Type B pancreatic cell (in vitro differentiated cells): ENCODE data around the gene SLC25A21. TPM values are rescaled to one million over a fixed set of nuclear protein-coding genes. Genes with fewer than 3 reads are reported as not detected.
"Not testable (repeated sequence)": the region's sequence is repeated elsewhere in the genome, so short reads cannot be mapped to it uniquely, and the experiment has no call there.

Experiments
- DNase-seq: peaks from one replicate; pipeline ENCODE4 v3.0.0; 2021; ENCODE audit warnings: mixed read lengths; ENCODE audit not compliant: unreplicated experiment; ENCODE audit errors: extremely low spot score
- H3K27ac Mint-ChIP-seq: 2 replicates; pipeline ENCODE4 v1.8.0; 2021; ENCODE audit warnings: mild to moderate bottlenecking, mixed read lengths
- H3K27me3 Mint-ChIP-seq: 2 replicates; pipeline ENCODE4 v1.8.0; 2021; ENCODE audit warnings: mixed read lengths
- H3K36me3 Mint-ChIP-seq: 2 replicates; pipeline ENCODE4 v1.8.0; 2021; ENCODE audit warnings: mixed read lengths
- H3K4me1 Mint-ChIP-seq: one replicate; pipeline ENCODE4 v1.8.0; 2021; ENCODE audit warnings: mixed read lengths; ENCODE audit not compliant: unreplicated experiment
- H3K4me3 Mint-ChIP-seq: 2 replicates; pipeline ENCODE4 v1.8.0; 2021; ENCODE audit warnings: mild to moderate bottlenecking, mixed read lengths
- H3K9me3 Mint-ChIP-seq: 2 replicates; pipeline ENCODE4 v1.8.0; 2021; ENCODE audit warnings: mixed read lengths
- long read RNA-seq: library from polyadenylated mRNA; unstranded; transcript quantifications from one replicate; pipeline ENCODE4 v2.0.0, GENCODE V29; 2020
- total RNA-seq: library from RNA; stranded (reverse); gene quantifications from 2 replicates; pipeline ENCODE4 v1.2.1, GENCODE V29; 2021; ENCODE audit warnings: low replicate concordance
- TF ChIP-seq, protein P1 (sequence below): fragments of 200-600 bp; sonication (generic); conservative IDR thresholded peaks from 2 replicates; pipeline ENCODE4 v1.5.0; 2021; ENCODE audit warnings: antibody characterized with exemption, mild to moderate bottlenecking

Gene SLC25A21
- 0.55 and 0.58 TPM in 2 replicates for total RNA-seq
- long read RNA-seq, partial matches to known transcripts, result 0 of 1 reads
- long read RNA-seq, other reads (novel, unspliced or antisense), result 1 of 1 reads

GRCh38 chr14:37172024-37172869, at the start of gene SLC25A21:
Gene SLC25A21, minus strand, starts transcription at chr14:37172606.
- H3K4me3 Mint-ChIP-seq, result peak within 1 kb of the TSS; percentile 98
- no peaks in the 10 kb centered on the region for H3K9me3 Mint-ChIP-seq
- peaks cover 5% of the 10 kb centered on the region for H3K27me3 Mint-ChIP-seq
- peak; percentile 82 for DNase-seq
- H3K27ac Mint-ChIP-seq, result peak within 1 kb of the TSS; percentile 95
- no peaks in the 10 kb centered on the region for H3K36me3 Mint-ChIP-seq
- TF ChIP-seq, protein P1, sequence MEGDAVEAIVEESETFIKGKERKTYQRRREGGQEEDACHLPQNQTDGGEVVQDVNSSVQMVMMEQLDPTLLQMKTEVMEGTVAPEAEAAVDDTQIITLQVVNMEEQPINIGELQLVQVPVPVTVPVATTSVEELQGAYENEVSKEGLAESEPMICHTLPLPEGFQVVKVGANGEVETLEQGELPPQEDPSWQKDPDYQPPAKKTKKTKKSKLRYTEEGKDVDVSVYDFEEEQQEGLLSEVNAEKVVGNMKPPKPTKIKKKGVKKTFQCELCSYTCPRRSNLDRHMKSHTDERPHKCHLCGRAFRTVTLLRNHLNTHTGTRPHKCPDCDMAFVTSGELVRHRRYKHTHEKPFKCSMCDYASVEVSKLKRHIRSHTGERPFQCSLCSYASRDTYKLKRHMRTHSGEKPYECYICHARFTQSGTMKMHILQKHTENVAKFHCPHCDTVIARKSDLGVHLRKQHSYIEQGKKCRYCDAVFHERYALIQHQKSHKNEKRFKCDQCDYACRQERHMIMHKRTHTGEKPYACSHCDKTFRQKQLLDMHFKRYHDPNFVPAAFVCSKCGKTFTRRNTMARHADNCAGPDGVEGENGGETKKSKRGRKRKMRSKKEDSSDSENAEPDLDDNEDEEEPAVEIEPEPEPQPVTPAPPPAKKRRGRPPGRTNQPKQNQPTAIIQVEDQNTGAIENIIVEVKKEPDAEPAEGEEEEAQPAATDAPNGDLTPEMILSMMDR, result peak; percentile 45
- H3K4me1 Mint-ChIP-seq, result peaks cover 17% of the 10 kb centered on the region

DNA sequence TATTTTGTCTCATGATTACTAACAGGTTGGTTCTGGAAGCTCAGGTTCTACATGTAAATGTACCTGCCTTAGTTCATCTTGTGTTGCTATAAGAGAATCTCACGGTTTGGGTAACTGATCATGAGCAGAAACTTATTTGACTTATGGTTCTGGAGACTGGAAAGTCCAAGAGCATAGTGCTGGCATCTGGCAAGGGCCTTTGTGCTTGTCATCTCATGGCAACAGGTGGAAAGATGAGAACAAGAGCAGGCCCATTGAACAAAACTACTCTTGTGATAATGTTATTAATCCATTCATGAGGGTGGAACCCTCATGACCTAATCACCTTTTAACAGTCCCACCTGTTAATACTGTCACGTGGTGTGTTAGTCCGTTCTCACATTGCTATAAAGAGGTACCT, 48.7 kb upstream of the SLC25A21 start:
- TF ChIP-seq, protein P1, result no peak
- H3K27me3 Mint-ChIP-seq, result no peaks in the 10 kb centered on the region
- H3K27ac Mint-ChIP-seq, result no peak overlapping the region
- no peak for DNase-seq
- no peaks in the 10 kb centered on the region for H3K4me1 Mint-ChIP-seq
- no peak overlapping the region for H3K4me3 Mint-ChIP-seq
- H3K9me3 Mint-ChIP-seq, result peaks cover 11% of the 10 kb centered on the region
- H3K36me3 Mint-ChIP-seq, result peaks cover 18% of the 10 kb centered on the region

- no peaks in the 10 kb centered on the region for H3K27me3 Mint-ChIP-seq
- TF ChIP-seq, protein P1, result no peak
- H3K27ac Mint-ChIP-seq, result no peak overlapping the region
- H3K4me3 Mint-ChIP-seq, result no peak overlapping the region
- no peaks in the 10 kb centered on the region for H3K4me1 Mint-ChIP-seq
- H3K36me3 Mint-ChIP-seq, result peaks cover 21% of the 10 kb centered on the region
- H3K9me3 Mint-ChIP-seq, result peaks cover 18% of the 10 kb centered on the region
- no peak for DNase-seq
These were observed 42.9 kb upstream of the SLC25A21 start for GRCh38 chr14:37215345-37215744.

DNA sequence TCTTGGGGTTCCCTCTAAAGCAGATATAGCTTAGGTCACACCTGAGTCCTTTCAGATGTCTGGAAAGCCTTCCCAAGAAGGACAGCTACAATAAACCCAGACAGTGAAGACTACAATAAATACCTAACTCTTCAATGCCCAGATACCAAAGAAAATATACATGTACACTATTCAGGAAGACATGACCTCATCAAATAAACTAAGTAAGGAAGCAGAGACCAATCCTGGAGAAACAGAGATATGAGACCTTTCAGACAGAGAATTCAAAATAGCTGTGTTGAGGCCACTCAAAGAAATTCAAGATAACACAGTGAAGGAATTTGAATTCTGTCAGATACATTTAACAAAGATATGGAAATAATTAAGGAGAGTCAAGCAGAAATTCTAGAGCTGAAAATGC, 40.6 kb upstream of the SLC25A21 start:
- H3K9me3 Mint-ChIP-seq, result peaks cover 20% of the 10 kb centered on the region
- H3K27ac Mint-ChIP-seq, result no peak overlapping the region

GRCh38 chr14:37210448-37210847, 38.0 kb upstream of the SLC25A21 start:
- H3K36me3 Mint-ChIP-seq, result peaks cover 31% of the 10 kb centered on the region
- H3K27ac Mint-ChIP-seq, result no peak overlapping the region
- peaks cover 15% of the 10 kb centered on the region for H3K9me3 Mint-ChIP-seq

More for the DNA sequence above, 40.6 kb upstream of the SLC25A21 start:
- no peak for DNase-seq
- TF ChIP-seq, protein P1, result no peak
- H3K36me3 Mint-ChIP-seq, result peaks cover 23% of the 10 kb centered on the region
- no peaks in the 10 kb centered on the region for H3K27me3 Mint-ChIP-seq
- H3K4me1 Mint-ChIP-seq, result no peaks in the 10 kb centered on the region
- H3K4me3 Mint-ChIP-seq, result no peak overlapping the region

DNA sequence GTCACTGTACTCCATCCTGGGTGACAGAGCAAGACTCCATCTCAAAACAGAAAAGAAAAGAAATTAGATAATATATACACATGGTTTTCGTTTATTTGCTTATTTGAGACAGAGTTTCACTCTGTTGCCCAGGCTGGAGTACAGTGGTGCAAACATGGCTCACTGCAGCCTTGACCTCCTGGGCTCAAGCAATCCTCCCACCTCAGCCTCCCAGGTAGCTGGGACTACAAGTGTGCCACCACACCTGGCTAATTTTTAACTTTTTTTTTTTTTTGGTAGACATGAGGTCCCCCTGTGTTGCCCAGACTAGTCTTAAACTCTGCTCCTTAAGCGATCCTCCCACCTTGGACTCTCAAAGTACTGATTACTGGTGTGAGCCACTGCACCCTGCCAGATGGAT, 37.2 kb upstream of the SLC25A21 start:
- DNase-seq, H3K27me3 Mint-ChIP-seq, H3K4me3 Mint-ChIP-seq, H3K27ac Mint-ChIP-seq, H3K4me1 Mint-ChIP-seq: not testable (repeated sequence)
- peaks cover 32% of the 10 kb centered on the region for H3K36me3 Mint-ChIP-seq
- peaks cover 15% of the 10 kb centered on the region for H3K9me3 Mint-ChIP-seq

More at GRCh38 chr14:37210448-37210847, 38.0 kb upstream of the SLC25A21 start:
- no peak for DNase-seq
- no peak overlapping the region for H3K4me3 Mint-ChIP-seq
- no peaks in the 10 kb centered on the region for H3K4me1 Mint-ChIP-seq
- H3K27me3 Mint-ChIP-seq, result no peaks in the 10 kb centered on the region
- TF ChIP-seq, protein P1, result no peak

DNA sequence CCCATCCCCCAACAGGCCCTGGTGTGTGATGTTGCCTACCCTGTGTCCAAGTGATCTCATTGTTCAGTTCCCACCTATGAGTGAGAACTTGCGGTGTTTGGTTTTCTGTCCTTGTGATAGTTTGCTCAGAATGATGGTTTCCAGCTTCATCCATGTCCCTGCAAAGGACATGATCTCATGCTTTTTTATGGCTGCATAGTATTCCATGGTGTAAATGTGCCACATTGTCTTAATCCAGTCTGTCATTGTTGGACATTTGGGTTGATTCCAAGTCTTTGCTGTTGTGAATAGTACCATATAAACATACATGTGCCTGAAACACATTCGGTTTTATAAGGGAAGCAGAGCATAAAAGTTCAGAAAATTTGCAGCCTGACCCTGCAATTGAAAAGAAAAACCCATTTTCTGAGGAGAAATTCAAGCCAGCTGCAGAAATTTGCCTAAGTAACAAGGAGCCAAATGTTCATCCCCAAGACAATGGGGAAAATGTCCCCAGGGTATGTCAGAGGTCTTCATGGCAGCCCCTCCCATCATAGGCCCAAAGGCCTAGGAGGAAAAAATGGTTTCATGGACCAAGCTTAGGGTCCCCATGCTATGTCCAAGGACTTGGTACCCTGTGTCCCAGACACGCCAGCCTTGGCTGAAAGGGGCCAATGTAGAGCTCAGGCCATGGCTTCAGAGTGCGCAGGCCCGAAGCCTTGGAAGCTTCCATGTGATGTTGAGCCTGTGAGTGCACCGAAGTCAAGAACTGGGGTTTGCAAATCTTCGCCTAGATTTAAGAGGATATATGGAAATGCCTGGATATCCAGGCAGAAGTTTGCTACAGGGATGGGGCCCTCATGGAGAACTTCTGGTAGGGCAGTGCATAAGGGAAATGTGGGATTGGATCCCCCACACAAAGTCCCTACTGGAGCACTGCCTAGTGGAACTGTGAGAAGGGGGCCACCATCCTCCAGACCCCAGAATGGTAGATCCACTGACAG, 33.5 kb upstream of the SLC25A21 start:
- H3K4me3 Mint-ChIP-seq, H3K4me1 Mint-ChIP-seq, H3K27ac Mint-ChIP-seq, H3K27me3 Mint-ChIP-seq, DNase-seq, H3K9me3 Mint-ChIP-seq: not testable (repeated sequence)
- H3K36me3 Mint-ChIP-seq, result peaks cover 27% of the 10 kb centered on the region
